Measurements from ENCODE around the gene CPNE8. TPM values are rescaled to one million over a fixed set of nuclear protein-coding genes. Genes with fewer than 3 reads are reported as not detected.

The CPNE8 gene
- total and polyA plus RNA-seq, 3 donors from 2014 or later, result 9.3 to 13.1 (median 12.6) TPM

DNA sequence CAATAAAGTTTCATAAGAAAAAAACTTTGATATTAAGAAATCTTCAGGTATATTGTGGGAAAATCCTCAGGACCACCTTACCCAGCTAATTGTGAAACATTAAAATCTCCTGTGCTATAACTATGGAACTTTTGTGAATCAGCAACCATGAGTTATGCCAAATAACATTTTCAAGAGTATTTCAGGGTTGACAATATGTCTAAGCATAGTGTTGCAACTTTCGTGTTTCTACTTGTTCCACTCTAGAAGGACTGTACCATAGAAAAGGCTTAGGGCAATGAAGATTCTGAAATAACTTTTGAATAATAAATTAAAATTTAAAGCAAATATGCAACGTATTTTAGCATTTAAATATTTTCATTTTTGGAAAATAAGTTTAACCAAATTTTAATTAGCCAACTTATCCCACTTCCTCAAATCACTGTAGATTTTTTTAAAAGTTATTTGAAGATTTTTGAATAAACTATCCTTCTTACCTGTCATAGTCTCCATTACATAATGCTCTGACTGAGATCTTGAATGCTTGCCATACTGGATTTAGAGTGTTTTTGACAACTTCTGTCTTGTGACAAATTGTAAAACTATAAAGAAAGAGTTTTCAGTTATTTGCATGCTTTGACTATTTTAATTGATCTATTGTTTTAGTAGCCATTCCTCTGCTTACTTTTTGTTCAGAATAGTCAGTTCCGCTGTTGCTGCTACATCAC is 143.6 kb downstream of the CPNE8 start:
- no peak for DNase-seq
- no peaks in the 10 kb centered on the region for H3K27me3 ChIP-seq
- H3K4me3 ChIP-seq, result no peak overlapping the region
- H3K27ac ChIP-seq, result no peak overlapping the region
- H3K4me1 ChIP-seq, result no peaks in the 10 kb centered on the region
- intact Hi-C loops (cut with DNase I; ENCODE audit: low total_unique reads), result no loop called here
- H3K9me3 ChIP-seq, result no peaks in the 10 kb centered on the region
- H3K36me3 ChIP-seq (ENCODE audit: low read depth, missing control alignments), result no peaks in the 10 kb centered on the region
- TF ChIP-seq POLR2A (IDR thresholded peaks at IDR 0.05), result no peak
- TF ChIP-seq CTCF (IDR thresholded peaks at IDR 0.05), result no peak
- WGBS, 2 donors, result 88 to 89% methylated on average over 3 of the region's 3 CpGs

GRCh38 chr12:38761111-38761510 is 144.3 kb downstream of the CPNE8 start:
- H3K4me1 ChIP-seq, result no peaks in the 10 kb centered on the region
- no peaks in the 10 kb centered on the region for H3K9me3 ChIP-seq
- intact Hi-C loops (cut with DNase I; ENCODE audit: low total_unique reads), result no loop called here
- no peaks in the 10 kb centered on the region for H3K36me3 ChIP-seq (ENCODE audit: low read depth, missing control alignments)
- TF ChIP-seq CTCF (IDR thresholded peaks at IDR 0.05) (no peak), POLR2A (IDR thresholded peaks at IDR 0.05) (no peak)
- H3K27ac ChIP-seq, result no peak overlapping the region
- no peak for DNase-seq
- 100% methylated on average over 1 of the region's 1 CpG for whole genome bisulfite sequencing, 2 donors
- no peak overlapping the region for H3K4me3 ChIP-seq
- no peaks in the 10 kb centered on the region for H3K27me3 ChIP-seq

DNA sequence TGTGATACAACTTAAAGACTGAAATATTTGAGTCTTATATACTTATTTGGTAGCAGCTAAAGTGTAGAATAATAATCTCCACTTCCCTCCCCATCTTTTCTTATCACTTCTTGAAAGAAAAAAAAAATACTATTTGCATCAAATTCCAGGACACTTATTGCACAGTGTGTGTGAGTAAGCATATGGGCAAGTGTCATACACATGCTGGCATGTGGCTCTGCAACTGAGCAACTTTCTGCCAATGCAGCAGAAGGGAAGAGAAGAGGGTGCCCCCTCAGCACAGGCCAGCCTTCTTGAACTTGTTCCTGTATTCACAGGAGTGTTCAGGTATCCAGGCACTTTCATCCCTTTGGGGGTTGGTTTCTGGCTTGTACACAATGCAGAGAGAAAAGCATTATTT is 145.8 kb downstream of the CPNE8 start:
- H3K27me3 ChIP-seq, result no peaks in the 10 kb centered on the region
- no peak for DNase-seq
- intact Hi-C loops (cut with DNase I; ENCODE audit: low total_unique reads), result no loop called here
- TF ChIP-seq POLR2A (IDR thresholded peaks at IDR 0.05), result no peak
- TF ChIP-seq CTCF (IDR thresholded peaks at IDR 0.05), result no peak
- H3K36me3 ChIP-seq (ENCODE audit: low read depth, missing control alignments), result no peaks in the 10 kb centered on the region
- H3K9me3 ChIP-seq, result no peaks in the 10 kb centered on the region
- H3K4me3 ChIP-seq, result no peak overlapping the region
- H3K27ac ChIP-seq, result no peak overlapping the region
- no peaks in the 10 kb centered on the region for H3K4me1 ChIP-seq

DNA sequence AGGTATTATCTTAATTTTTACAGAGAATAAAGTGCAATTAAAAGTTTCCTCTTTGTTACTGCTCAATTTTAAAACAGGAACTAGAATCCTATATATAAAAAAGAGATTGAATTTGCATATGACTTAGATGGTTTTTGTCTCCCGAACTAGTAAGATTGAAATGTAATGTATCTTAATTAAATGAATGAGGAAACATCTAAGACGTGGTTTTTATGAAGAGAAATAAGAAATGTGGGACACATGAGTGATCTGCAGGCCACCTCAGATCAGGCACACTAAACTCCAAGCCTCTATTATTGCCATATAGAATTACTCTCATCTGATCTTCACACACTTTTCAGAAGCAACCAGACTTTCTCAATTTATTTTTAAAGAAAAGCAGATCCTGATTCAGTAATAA is 158.6 kb downstream of the CPNE8 start:
- intact Hi-C loops (cut with DNase I; ENCODE audit: low total_unique reads), result no loop called here
- TF ChIP-seq CTCF (IDR thresholded peaks at IDR 0.05), result no peak
- TF ChIP-seq POLR2A (IDR thresholded peaks at IDR 0.05), result no peak
- no peak overlapping the region for H3K27ac ChIP-seq
- no peaks in the 10 kb centered on the region for H3K36me3 ChIP-seq (ENCODE audit: low read depth, missing control alignments)
- no peaks in the 10 kb centered on the region for H3K9me3 ChIP-seq
- H3K4me3 ChIP-seq, result no peak overlapping the region
- no peak for DNase-seq
- no peaks in the 10 kb centered on the region for H3K4me1 ChIP-seq
- 83 to 91% methylated on average over 2 of the region's 2 CpGs for WGBS, 2 donors
- H3K27me3 ChIP-seq, result no peaks in the 10 kb centered on the region

DNA sequence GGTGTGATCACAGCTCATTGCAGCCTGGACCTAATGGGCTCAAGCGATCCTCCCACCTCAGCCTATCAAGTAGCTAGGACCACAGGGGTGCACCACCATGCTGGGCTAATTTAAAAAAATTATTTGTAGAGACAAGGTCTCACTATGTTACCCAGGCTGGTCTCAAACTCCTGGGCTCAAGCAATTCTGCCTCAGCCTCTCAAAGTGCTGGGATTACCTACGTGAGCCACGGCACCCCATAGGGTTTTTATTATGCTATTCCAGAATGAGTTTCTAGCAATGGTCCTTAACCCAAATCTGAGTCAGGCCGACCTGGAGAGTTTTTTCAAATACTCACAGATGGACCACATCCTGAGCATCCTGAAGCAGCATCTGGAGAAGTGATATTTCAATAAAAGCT is 159.8 kb downstream of the CPNE8 start:
- H3K27ac ChIP-seq, result no peak overlapping the region
- H3K4me1 ChIP-seq, result no peaks in the 10 kb centered on the region
- TF ChIP-seq CTCF (IDR thresholded peaks at IDR 0.05) (no peak), POLR2A (IDR thresholded peaks at IDR 0.05) (no peak)
- H3K9me3 ChIP-seq, result no peaks in the 10 kb centered on the region
- intact Hi-C loops (cut with DNase I; ENCODE audit: low total_unique reads), result no loop called here
- no peaks in the 10 kb centered on the region for H3K27me3 ChIP-seq
- H3K4me3 ChIP-seq, result no peak overlapping the region
- H3K36me3 ChIP-seq (ENCODE audit: low read depth, missing control alignments), result no peaks in the 10 kb centered on the region
- DNase-seq, result no peak
- 76 to 80% methylated on average over 4 of the region's 4 CpGs for WGBS, 2 donors

Data from testis (tissue), 3 donors.